ENCODE data around the gene CLMP. TPM values are rescaled to one million over a fixed set of nuclear protein-coding genes. Genes with fewer than 3 reads are reported as not detected.
A peak's percentile ranks its signal among the peaks of the same experiment; 100 is the strongest.
"Not testable (repeated sequence)": the region's sequence is repeated elsewhere in the genome, so short reads cannot be mapped to it uniquely, and the experiment has no call there.

Gene CLMP
- polyA plus RNA-seq, 4 donors: 25.2 to 42.3 (median 39.1) TPM

- not testable (repeated sequence) for DNase-seq (ENCODE audit: low read depth in 4 of 4, low spot score in 3 of 4)
These were observed 106.2 kb downstream of the CLMP start for GRCh38 chr11:123088896-123089295.

- not testable (repeated sequence) for DNase-seq (ENCODE audit: low read depth in 4 of 4, low spot score in 3 of 4)
These were observed 107.4 kb downstream of the CLMP start for GRCh38 chr11:123087657-123088056.

GRCh38 chr11:123086305-123086704 lies 108.7 kb downstream of the CLMP start:
- no peak for DNase-seq (ENCODE audit: low read depth in 4 of 4, low spot score in 3 of 4)

GRCh38 chr11:123085497-123085896 lies 109.6 kb downstream of the CLMP start:
- no peak for DNase-seq (ENCODE audit: low read depth in 4 of 4, low spot score in 3 of 4)

- no peak for DNase-seq (ENCODE audit: low read depth in 4 of 4, low spot score in 3 of 4)
These were observed 110.6 kb downstream of the CLMP start for GRCh38 chr11:123084454-123084853.

GRCh38 chr11:123083623-123084029 lies 111.4 kb downstream of the CLMP start:
- no peak for DNase-seq (ENCODE audit: low read depth in 4 of 4, low spot score in 3 of 4)

- no peak for DNase-seq (ENCODE audit: low read depth in 4 of 4, low spot score in 3 of 4)
These were observed 112.1 kb downstream of the CLMP start for GRCh38 chr11:123082977-123083376.

GRCh38 chr11:123080015-123080414 lies 115.0 kb downstream of the CLMP start:
- no peak for DNase-seq (ENCODE audit: low read depth in 4 of 4, low spot score in 3 of 4)

- no peak for DNase-seq (ENCODE audit: low read depth in 4 of 4, low spot score in 3 of 4)
These were observed 118.6 kb downstream of the CLMP start for GRCh38 chr11:123076484-123076883.

- DNase-seq (ENCODE audit: low read depth in 4 of 4, low spot score in 3 of 4): no peak
These were observed 121.5 kb downstream of the CLMP start for GRCh38 chr11:123073343-123074057.

GRCh38 chr11:123072762-123073161 lies 122.3 kb downstream of the CLMP start:
- no peak for DNase-seq (ENCODE audit: low read depth in 4 of 4, low spot score in 3 of 4)

GRCh38 chr11:123072332-123072761 lies 122.7 kb downstream of the CLMP start:
- no peak for DNase-seq (ENCODE audit: low read depth in 4 of 4, low spot score in 3 of 4)

GRCh38 chr11:123069908-123070821 lies 124.9 kb downstream of the CLMP start:
- no peak for DNase-seq (ENCODE audit: low read depth in 4 of 4, low spot score in 3 of 4)

GRCh38 chr11:123065621-123066020 lies 129.4 kb downstream of the CLMP start:
- no peak for DNase-seq (ENCODE audit: low read depth in 4 of 4, low spot score in 3 of 4)

GRCh38 chr11:123063826-123064657 lies 131.0 kb downstream of the CLMP start:
- no peak for DNase-seq (ENCODE audit: low read depth in 4 of 4, low spot score in 3 of 4)

- DNase-seq (ENCODE audit: low read depth in 4 of 4, low spot score in 3 of 4): peak in 3 of 4 donors; percentile 51 to 65 (median 55)
These were observed 131.9 kb downstream of the CLMP start for GRCh38 chr11:123062892-123063825.

- DNase-seq (ENCODE audit: low read depth in 4 of 4, low spot score in 3 of 4): peak; percentile 98
These were observed 132.7 kb downstream of the CLMP start for GRCh38 chr11:123062158-123062891.

- DNase-seq (ENCODE audit: low read depth in 4 of 4, low spot score in 3 of 4): no peak
These were observed 133.5 kb downstream of the CLMP start, which contains the start of gene HSPA8 for GRCh38 chr11:123061403-123062157. Gene HSPA8 (minus strand): TSS chr11:123062136. CDS start chr11:123061324, 812 bp downstream.
